ENCODE data around the gene SIRPD.

The SIRPD gene

DNA sequence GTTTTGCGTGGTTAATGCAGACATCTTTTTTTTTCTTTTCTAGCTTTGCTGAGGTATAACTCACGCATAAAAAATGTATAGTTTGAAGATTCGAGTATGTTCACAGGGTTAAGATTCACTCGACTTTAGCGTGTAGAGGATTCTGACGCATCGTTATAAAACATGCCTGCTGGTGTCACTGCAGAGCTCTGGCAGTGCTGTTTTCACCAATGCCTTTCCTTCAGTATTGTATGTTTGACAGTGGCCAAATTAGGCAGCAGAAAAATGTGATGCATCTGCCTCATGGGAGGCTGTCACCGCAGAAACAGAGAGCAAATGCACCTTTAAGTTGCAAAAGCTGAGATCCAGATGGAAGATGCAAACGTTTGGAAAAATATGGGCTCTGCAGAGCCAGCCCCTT is 48.3 kb downstream of the SIRPD start:
- no peaks in the 10 kb centered on the region for H3K4me1 ChIP-seq
- peaks cover 0 to 2% of the 10 kb centered on the region in 2 donors for H3K27me3 ChIP-seq
- TF ChIP-seq, protein P1, sequence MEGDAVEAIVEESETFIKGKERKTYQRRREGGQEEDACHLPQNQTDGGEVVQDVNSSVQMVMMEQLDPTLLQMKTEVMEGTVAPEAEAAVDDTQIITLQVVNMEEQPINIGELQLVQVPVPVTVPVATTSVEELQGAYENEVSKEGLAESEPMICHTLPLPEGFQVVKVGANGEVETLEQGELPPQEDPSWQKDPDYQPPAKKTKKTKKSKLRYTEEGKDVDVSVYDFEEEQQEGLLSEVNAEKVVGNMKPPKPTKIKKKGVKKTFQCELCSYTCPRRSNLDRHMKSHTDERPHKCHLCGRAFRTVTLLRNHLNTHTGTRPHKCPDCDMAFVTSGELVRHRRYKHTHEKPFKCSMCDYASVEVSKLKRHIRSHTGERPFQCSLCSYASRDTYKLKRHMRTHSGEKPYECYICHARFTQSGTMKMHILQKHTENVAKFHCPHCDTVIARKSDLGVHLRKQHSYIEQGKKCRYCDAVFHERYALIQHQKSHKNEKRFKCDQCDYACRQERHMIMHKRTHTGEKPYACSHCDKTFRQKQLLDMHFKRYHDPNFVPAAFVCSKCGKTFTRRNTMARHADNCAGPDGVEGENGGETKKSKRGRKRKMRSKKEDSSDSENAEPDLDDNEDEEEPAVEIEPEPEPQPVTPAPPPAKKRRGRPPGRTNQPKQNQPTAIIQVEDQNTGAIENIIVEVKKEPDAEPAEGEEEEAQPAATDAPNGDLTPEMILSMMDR (IDR thresholded peaks at IDR 0.05): no peak
- DNase-seq: no peak
- H3K4me3 ChIP-seq: no peak overlapping the region
- no peaks in the 10 kb centered on the region for H3K9me3 ChIP-seq
- no peaks in the 10 kb centered on the region for H3K36me3 ChIP-seq
- intact Hi-C loops (cut with DNase I; ENCODE audit: low total_unique reads): no loop called here
- no peak overlapping the region for H3K27ac ChIP-seq

DNA sequence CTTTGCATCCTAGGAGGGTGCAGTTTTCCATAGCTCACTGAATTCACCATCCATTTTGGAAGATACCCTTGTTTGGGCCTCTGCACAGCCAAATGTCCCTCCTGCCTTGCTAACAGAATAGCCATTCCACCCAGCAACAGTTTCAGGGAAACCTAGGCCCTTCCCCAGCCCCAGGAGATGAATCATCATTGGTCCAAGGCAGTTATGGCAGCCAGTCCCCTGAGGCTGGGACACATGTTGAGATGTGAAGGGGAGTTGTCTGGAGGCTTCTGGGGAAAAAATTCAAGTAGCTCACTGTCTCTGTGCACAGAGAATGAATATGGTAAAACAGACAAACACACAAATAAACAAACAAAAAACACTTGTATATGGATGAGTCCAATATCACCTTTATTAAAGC is 48.9 kb downstream of the SIRPD start:
- Histone ChIP-seq H3K4me3 (no peak overlapping the region), H3K4me1 (peaks cover 0 to 4% (median 0%) of the 10 kb centered on the region in 4 donors), H3K9me3 (no peaks in the 10 kb centered on the region), H3K27ac (no peak overlapping the region), H3K36me3 (no peaks in the 10 kb centered on the region), H3K27me3 (peaks cover 0 to 2% of the 10 kb centered on the region in 2 donors)
- TF ChIP-seq, protein P1 (IDR thresholded peaks at IDR 0.05): no peak
- intact Hi-C loops (cut with DNase I; ENCODE audit: low total_unique reads): no loop called here
- DNase-seq: no peak

DNA sequence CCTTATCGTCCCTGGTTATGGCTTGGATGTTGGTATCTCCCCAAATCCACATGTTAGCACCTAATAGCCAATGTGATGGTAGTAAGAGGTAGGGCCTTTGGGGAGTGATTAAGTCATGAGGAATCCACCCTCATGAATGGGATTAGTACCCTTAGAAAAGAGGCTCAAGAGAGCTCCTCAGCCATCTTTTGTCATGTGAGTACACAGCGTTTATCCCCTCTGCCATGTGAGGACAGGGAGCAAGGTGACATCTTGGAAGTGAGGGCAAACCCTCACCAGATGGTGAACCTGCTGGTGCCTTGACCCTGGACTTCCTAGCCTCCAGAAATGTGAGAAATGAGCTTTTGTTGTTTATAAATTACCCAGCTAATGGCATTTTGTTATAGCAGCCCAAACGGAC is 50.2 kb downstream of the SIRPD start:
- intact Hi-C loops (cut with DNase I; ENCODE audit: low total_unique reads): no loop called here
- no peak for DNase-seq
- H3K27ac ChIP-seq: no peak overlapping the region
- H3K36me3 ChIP-seq: no peaks in the 10 kb centered on the region
- peaks cover 0 to 2% of the 10 kb centered on the region in 2 donors for H3K27me3 ChIP-seq
- peaks cover 0 to 4% (median 0%) of the 10 kb centered on the region in 4 donors for H3K4me1 ChIP-seq
- peaks cover 0 to 7% (median 0%) of the 10 kb centered on the region in 3 donors for H3K9me3 ChIP-seq
- no peak overlapping the region for H3K4me3 ChIP-seq
- TF ChIP-seq, protein P1 (IDR thresholded peaks at IDR 0.05): no peak

DNA sequence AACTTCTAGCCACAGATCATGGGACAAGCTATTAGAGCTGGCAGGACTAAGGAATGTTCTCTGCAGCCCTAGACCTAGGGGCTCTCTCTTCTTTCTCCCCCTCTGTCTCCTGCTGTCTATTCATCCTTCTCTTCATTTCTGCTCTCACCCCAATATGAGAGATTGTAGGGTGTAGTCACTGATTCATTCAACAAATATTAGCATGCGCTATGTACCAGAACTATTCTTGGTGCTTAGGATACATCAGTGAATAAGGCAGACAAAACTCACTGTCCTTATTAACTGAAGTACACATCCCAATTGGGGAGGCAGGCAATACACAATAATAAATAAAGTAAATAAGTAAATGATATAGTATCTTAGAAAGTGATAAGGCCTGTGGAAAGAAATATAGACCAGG is 51.6 kb downstream of the SIRPD start:
- Histone ChIP-seq H3K36me3 (no peaks in the 10 kb centered on the region), H3K4me3 (no peak overlapping the region), H3K4me1 (peaks cover 0 to 4% (median 0%) of the 10 kb centered on the region in 4 donors), H3K27me3 (peaks cover 0 to 2% of the 10 kb centered on the region in 2 donors), H3K9me3 (peaks cover 0 to 7% (median 0%) of the 10 kb centered on the region in 3 donors), H3K27ac (no peak overlapping the region)
- no peak for DNase-seq
- intact Hi-C loops (cut with DNase I; ENCODE audit: low total_unique reads): no loop called here
- TF ChIP-seq, protein P1 (IDR thresholded peaks at IDR 0.05): no peak

DNA sequence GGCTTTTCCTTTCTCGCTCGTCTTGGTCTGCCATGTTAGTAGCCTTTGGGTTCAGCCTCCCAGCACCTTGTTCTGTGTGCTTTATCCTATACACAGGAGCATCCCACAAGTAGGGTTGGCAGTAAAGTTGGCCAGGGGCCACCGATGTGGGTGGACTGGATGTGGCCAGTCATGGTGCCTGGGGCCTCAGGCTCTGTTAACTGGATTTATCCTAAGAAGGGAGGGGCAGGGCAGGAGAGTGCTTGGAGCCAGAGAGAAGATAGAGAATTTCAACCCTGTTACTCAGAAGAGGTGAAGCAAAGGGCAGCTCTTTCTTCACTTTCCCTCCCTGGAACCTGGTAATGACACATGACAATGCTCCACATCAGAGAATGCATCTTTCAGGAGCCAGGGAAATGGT is 52.1 kb downstream of the SIRPD start:
- H3K36me3 ChIP-seq: no peaks in the 10 kb centered on the region
- H3K9me3 ChIP-seq: peaks cover 0 to 7% (median 0%) of the 10 kb centered on the region in 3 donors
- no peak for DNase-seq
- intact Hi-C loops (cut with DNase I; ENCODE audit: low total_unique reads): no loop called here
- TF ChIP-seq, protein P1 (IDR thresholded peaks at IDR 0.05): no peak
- no peak overlapping the region for H3K4me3 ChIP-seq
- H3K27me3 ChIP-seq: peaks cover 0 to 2% of the 10 kb centered on the region in 2 donors
- no peak overlapping the region for H3K27ac ChIP-seq
- H3K4me1 ChIP-seq: peaks cover 0 to 4% (median 0%) of the 10 kb centered on the region in 4 donors

Data from tibial artery (tissue), 4 donors.